ENCODE measurements around the gene DDX25.

Gene DDX25

DNA sequence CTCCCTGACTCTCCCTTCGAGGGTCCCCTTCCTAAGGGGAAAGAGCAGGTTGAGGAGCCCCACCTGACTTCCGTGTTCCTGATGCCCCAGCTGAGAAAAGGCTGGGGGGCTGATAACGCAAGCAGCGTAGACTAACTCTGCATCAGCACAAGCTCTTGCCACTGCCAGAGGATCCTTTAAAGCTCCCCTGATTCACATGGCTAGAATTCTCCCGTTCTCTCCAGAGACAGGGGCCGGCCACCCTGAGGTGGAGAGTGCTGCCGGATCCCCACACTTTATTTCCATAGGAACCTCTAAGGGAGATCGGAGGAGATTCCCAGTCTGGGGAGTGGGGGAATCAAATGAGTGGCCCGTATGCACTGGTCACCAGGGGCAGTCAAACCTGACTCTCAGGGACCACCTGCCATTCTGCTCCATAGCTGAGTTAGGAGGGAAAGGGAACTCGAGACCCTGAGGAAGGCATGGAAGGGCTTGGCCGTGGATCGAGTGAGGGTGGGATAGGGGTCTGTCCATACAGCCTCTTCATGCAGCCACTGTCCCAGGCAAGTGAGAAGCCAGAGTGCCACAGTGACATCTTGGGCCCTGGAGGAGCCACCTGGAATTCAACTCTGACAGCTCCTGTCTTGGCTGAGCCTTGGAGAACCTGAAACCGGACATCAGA is 40.2 kb downstream of the DDX25 start:
- no peaks in the 10 kb centered on the region for H3K9me3 ChIP-seq (ENCODE audit: control insufficient read depth in 2 of 2, low read length in 2 of 2)
- no peaks in the 10 kb centered on the region for H3K27me3 ChIP-seq (ENCODE audit: control insufficient read depth in 2 of 2, insufficient read depth in 2 of 2, low read length in 2 of 2)
- H3K4me3 ChIP-seq (ENCODE audit: low read length in 2 of 2) = no peak overlapping the region
- H3K9ac ChIP-seq (ENCODE audit: low read depth in 1 of 2, low read length in 2 of 2) = no peak overlapping the region
- H3K36me3 ChIP-seq (ENCODE audit: control insufficient read depth in 2 of 2, insufficient read depth in 2 of 2, low read length in 2 of 2) = no peaks in the 10 kb centered on the region
- H3K27ac ChIP-seq (ENCODE audit: low read depth in 2 of 2, low read length in 2 of 2) = no peak overlapping the region
- H3K4me1 ChIP-seq (ENCODE audit: control insufficient read depth in 2 of 2, insufficient read depth in 2 of 2, low read length in 2 of 2) = no peaks in the 10 kb centered on the region

DNA sequence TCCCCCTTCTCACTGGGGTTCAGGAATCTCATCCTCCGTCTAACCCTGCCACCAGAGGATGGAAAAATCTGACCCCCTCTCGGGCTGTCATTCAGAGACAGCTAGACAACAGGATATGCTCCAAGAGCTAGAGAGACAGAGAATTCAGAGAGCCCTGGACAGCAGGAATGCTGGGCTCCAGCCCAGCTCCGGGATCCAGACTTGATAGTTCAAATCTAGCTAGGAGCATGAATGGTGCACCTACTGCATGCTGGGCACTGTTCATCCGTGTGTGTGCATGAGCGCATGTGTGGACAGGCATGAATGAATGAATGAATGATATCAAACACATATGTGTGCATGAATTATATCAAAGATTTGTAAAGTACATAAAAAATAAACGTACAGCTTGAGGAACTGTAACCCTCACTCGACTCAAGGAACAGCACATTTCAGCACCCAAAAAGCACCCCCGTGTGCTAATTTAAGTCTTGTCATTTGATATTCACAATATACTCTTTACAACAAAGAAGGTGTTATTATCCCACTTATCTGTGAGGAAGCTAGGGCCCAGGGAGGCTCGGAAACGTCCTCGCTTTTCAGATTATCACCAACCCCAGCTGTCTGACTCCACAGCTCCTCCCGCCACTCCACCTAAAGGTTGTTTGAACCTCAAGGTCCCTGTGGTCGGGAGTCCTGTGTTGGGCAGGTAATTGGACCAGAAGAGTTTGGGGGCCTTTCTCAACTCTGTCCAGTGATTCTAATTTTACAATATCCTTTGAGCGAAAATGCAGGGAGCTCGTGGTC is 40.9 kb downstream of the DDX25 start:
- H3K36me3 ChIP-seq (ENCODE audit: control insufficient read depth in 2 of 2, insufficient read depth in 2 of 2, low read length in 2 of 2) = no peaks in the 10 kb centered on the region
- no peaks in the 10 kb centered on the region for H3K9me3 ChIP-seq (ENCODE audit: control insufficient read depth in 2 of 2, low read length in 2 of 2)
- H3K4me1 ChIP-seq (ENCODE audit: control insufficient read depth in 2 of 2, insufficient read depth in 2 of 2, low read length in 2 of 2) = no peaks in the 10 kb centered on the region
- H3K4me3 ChIP-seq (ENCODE audit: low read length in 2 of 2) = no peak overlapping the region
- no peak overlapping the region for H3K27ac ChIP-seq (ENCODE audit: low read depth in 2 of 2, low read length in 2 of 2)
- H3K27me3 ChIP-seq (ENCODE audit: control insufficient read depth in 2 of 2, insufficient read depth in 2 of 2, low read length in 2 of 2) = no peaks in the 10 kb centered on the region
- H3K9ac ChIP-seq (ENCODE audit: low read depth in 1 of 2, low read length in 2 of 2) = no peak overlapping the region

DNA sequence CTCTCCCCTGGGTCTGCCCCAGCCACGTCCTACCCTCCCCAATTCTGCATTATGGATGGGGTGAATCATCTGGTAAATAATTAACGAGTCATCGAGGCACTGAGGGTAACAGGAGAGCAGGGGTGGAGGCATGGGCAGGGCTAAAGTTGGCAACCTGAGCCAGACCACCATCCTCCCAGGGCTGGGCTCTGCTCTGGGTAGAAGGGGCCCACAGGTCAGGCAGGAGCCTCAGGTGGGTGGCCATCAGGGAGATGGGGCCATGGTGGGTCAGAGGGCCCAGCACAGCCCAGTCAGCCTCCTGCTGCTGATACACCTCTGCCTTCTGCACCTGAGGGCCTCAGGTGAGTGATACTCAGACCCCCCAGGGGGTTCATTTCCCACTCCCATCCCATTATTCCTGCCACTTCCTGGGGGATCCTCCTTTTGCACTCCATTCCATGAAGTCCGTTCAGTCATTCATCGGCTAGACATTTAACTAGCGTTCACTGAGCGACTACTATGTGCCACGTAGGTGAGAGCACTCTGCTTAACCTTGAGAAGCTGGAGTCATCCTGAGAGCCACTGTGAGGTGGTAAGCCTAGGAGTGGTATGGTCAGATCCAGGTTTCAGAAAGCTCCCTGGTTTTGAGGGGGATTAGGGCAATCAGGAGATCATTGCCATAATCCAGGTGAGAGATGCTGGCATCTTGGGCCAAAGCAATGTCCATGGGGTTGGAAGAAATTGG is 41.7 kb downstream of the DDX25 start, which contains the start of gene VSIG10L2:
VSIG10L2 (plus strand) TSS at position 248 of the 724 bp plus-strand sequence; CDS start at position 260, 12 bp downstream.
- Histone ChIP-seq H3K4me1 (ENCODE audit: control insufficient read depth in 2 of 2, insufficient read depth in 2 of 2, low read length in 2 of 2) (no peaks in the 10 kb centered on the region), H3K27ac (ENCODE audit: low read depth in 2 of 2, low read length in 2 of 2) (no peak within 1 kb of the TSS), H3K4me3 (ENCODE audit: low read length in 2 of 2) (no peak within 1 kb of the TSS), H3K9ac (ENCODE audit: low read depth in 1 of 2, low read length in 2 of 2) (no peak within 1 kb of the TSS), H3K9me3 (ENCODE audit: control insufficient read depth in 2 of 2, low read length in 2 of 2) (no peaks in the 10 kb centered on the region), H3K36me3 (ENCODE audit: control insufficient read depth in 2 of 2, insufficient read depth in 2 of 2, low read length in 2 of 2) (no peaks in the 10 kb centered on the region), H3K27me3 (ENCODE audit: control insufficient read depth in 2 of 2, insufficient read depth in 2 of 2, low read length in 2 of 2) (no peaks in the 10 kb centered on the region)

DNA sequence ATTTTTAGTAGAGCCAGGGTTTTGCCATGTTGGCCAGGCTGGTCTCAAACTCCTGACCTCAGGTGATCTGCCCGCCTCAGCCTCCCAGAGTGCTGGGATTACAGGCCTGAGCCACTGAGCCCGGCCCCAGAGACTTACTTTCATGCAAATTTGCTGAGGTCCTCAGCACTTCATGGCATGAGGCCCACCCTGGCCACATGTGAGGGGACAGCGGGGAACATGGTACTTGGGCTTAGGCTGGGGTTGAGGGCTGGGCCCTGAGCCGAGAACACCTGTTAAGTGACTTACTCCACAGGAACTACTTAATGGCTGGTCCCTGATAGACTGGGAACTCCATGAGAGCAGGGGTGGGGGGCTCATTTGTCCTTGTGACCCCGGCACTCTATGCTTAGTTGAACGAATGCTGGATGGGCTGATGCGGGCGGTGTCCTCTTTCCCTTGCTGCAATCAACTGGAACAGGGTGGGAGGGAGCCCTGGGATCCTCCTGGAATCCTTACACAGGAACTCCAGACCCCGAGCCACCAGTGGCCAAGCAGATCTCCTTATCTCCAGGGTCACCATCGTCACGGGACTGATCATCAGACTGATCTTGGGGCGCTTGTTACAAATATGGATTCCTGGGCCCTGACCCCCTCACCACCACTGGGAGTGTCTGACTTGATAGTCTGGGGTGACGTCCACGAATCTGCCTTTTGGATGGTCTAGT is 42.6 kb downstream of the DDX25 start:
- H3K27me3 ChIP-seq (ENCODE audit: control insufficient read depth in 2 of 2, insufficient read depth in 2 of 2, low read length in 2 of 2) = no peaks in the 10 kb centered on the region
- H3K27ac ChIP-seq (ENCODE audit: low read depth in 2 of 2, low read length in 2 of 2) = no peak overlapping the region
- H3K9me3 ChIP-seq (ENCODE audit: control insufficient read depth in 2 of 2, low read length in 2 of 2) = no peaks in the 10 kb centered on the region
- H3K4me3 ChIP-seq (ENCODE audit: low read length in 2 of 2) = no peak overlapping the region
- no peaks in the 10 kb centered on the region for H3K36me3 ChIP-seq (ENCODE audit: control insufficient read depth in 2 of 2, insufficient read depth in 2 of 2, low read length in 2 of 2)
- no peaks in the 10 kb centered on the region for H3K4me1 ChIP-seq (ENCODE audit: control insufficient read depth in 2 of 2, insufficient read depth in 2 of 2, low read length in 2 of 2)
- no peak overlapping the region for H3K9ac ChIP-seq (ENCODE audit: low read depth in 1 of 2, low read length in 2 of 2)

DNA sequence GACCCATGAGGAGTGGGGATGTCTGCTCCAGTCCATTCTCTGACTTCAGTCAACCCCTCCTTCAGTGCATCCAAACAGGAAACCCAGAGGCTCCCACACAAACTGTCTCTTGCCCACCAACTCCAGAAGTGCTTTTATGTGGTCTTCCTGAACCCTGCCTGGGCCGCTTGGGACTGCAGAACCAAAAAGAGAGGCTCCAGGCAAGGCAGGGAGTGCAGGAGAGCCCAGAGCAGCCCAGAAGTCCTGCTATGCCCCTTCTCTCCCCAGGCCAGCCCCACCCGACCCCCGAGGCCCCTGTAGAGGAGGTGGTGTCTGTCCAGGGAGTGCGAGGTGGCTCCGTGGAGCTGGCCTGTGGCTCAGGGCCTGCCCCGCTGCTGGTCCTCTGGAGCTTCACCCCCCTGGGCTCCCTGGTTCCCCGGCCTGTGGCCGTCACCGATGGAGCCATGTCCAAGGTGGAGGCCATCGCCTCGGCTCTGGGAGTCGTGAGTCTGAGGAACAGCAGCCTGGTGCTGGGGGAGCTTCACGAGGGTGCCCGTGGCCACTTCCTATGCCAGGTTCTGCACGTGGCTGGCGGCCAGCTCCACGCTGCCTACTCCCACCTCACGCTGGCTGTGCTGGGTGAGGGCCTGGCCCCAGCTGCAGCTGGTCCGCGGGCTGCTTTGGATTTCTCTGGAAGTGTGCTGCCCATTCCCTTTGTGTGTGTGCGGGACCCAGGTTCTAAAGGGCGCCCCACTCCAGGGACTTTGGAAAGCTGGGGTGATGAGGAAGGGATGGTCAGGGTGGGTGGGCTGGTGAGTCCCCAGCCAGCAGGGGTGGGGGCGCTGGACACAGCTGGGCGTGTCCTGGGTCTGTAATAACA is 43.3 kb downstream of the DDX25 start:
- no peaks in the 10 kb centered on the region for H3K27me3 ChIP-seq (ENCODE audit: control insufficient read depth in 2 of 2, insufficient read depth in 2 of 2, low read length in 2 of 2)
- no peak overlapping the region for H3K27ac ChIP-seq (ENCODE audit: low read depth in 2 of 2, low read length in 2 of 2)
- H3K36me3 ChIP-seq (ENCODE audit: control insufficient read depth in 2 of 2, insufficient read depth in 2 of 2, low read length in 2 of 2) = no peaks in the 10 kb centered on the region
- H3K4me3 ChIP-seq (ENCODE audit: low read length in 2 of 2) = no peak overlapping the region
- peaks cover 0 to under 1% of the 10 kb centered on the region in 2 donors for H3K4me1 ChIP-seq (ENCODE audit: control insufficient read depth in 2 of 2, insufficient read depth in 2 of 2, low read length in 2 of 2)
- H3K9me3 ChIP-seq (ENCODE audit: control insufficient read depth in 2 of 2, low read length in 2 of 2) = no peaks in the 10 kb centered on the region
- H3K9ac ChIP-seq (ENCODE audit: low read depth in 1 of 2, low read length in 2 of 2) = no peak overlapping the region

DNA sequence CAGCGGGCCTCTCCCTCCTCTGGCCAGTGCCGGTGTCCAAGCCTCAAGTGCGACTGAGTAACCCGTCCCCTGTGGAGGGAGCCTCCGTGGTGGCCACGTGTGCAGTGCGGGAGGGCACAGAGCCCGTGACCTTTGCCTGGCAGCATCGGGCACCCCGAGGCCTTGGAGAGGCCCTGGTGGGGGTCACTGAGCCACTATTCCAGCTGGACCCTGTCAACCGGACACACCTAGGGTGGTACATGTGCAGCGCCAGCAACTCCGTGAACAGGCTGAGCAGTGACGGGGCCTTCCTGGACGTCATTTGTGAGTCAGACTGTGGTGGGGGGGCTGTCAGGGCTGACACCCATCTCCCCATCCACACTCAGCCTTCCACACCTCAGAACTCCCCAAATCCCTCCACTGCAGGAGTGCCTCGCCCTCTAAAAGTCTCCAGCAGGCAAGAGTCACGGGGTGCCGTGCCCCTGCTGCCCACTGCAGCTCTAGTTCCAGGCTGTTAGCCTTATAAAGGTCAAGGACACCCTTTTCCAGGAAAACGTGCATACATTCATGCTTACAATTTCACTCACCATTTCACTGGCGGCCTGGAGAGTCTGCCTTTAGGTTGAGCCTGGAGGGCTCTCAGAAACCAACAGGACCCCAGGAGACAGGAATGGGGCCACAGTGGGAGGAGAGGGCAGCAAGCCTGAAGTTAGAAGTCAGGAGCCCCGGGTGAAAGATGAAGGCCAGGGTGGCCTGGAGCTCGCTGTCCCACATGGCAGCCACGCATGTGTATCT is 44.2 kb downstream of the DDX25 start:
- Histone ChIP-seq H3K27me3 (ENCODE audit: control insufficient read depth in 2 of 2, insufficient read depth in 2 of 2, low read length in 2 of 2) (no peaks in the 10 kb centered on the region), H3K4me1 (ENCODE audit: control insufficient read depth in 2 of 2, insufficient read depth in 2 of 2, low read length in 2 of 2) (peaks cover 0 to 4% of the 10 kb centered on the region in 2 donors), H3K36me3 (ENCODE audit: control insufficient read depth in 2 of 2, insufficient read depth in 2 of 2, low read length in 2 of 2) (no peaks in the 10 kb centered on the region), H3K9ac (ENCODE audit: low read depth in 1 of 2, low read length in 2 of 2) (no peak overlapping the region), H3K9me3 (ENCODE audit: control insufficient read depth in 2 of 2, low read length in 2 of 2) (no peaks in the 10 kb centered on the region), H3K4me3 (ENCODE audit: low read length in 2 of 2) (no peak overlapping the region), H3K27ac (ENCODE audit: low read depth in 2 of 2, low read length in 2 of 2) (no peak overlapping the region)

DNA sequence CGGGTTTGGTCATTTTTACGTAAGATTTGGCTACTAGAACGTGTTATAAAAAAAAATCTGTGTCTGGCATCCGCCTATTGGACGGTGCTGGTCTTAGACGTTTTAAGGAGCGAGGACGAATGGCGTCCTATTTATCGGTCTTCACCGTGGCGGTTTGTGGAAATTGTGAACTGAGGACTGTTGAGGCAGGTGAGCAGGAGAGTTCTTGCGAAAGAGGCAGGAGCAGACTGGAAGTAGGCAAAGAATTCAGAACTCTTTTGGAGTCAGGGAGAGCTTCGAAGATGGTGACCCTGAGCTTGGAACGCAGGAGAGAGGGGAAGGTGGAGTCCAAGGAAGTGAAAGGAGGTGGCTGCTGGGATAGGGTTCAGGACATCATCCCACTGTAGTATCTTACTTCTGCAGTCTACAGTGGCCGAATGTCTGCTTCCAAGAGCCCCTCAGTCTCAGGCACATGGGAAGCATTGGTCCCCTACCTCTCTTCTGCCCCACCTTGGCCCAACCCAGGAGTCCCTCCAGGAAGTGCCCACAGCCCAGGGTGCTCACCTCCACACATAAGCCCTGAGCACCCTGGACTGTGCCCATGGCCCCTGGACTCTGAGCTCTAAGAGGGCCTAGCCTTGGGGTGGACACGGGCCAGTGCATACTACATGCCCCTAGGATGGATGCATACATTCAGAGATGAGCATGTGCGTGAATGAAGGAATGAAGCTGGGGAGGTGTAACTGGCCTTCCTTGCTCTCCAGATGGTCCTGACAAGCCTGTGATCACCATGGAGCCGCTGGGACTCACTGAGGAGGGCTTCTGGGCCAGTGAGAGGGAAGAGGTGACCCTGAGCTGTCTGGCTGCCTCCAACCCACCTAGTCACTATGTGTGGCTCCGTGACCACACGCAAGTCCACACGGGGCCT is 45.2 kb downstream of the DDX25 start:
- Histone ChIP-seq H3K27me3 (ENCODE audit: control insufficient read depth in 2 of 2, insufficient read depth in 2 of 2, low read length in 2 of 2) (no peaks in the 10 kb centered on the region), H3K9me3 (ENCODE audit: control insufficient read depth in 2 of 2, low read length in 2 of 2) (no peaks in the 10 kb centered on the region), H3K9ac (ENCODE audit: low read depth in 1 of 2, low read length in 2 of 2) (no peak overlapping the region), H3K36me3 (ENCODE audit: control insufficient read depth in 2 of 2, insufficient read depth in 2 of 2, low read length in 2 of 2) (no peaks in the 10 kb centered on the region), H3K4me3 (ENCODE audit: low read length in 2 of 2) (no peak overlapping the region), H3K27ac (ENCODE audit: low read depth in 2 of 2, low read length in 2 of 2) (no peak overlapping the region), H3K4me1 (ENCODE audit: control insufficient read depth in 2 of 2, insufficient read depth in 2 of 2, low read length in 2 of 2) (peaks cover 0 to 4% of the 10 kb centered on the region in 2 donors)

DNA sequence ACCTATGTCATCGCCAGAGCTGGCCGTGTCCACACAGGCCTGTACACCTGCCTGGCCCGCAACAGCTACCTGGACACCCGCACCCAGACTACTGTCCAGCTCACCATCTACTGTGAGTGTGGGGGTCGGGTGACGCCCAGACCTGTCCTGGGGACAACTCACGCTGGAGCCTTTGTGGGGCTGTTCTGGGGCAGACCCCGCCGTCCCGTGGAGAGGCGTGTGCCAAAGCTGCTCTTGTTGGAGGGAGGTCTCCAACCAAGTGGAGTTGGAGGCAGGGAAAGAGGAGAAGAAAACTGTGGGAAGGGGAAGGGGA is 45.8 kb downstream of the DDX25 start:
- H3K4me1 ChIP-seq (ENCODE audit: control insufficient read depth in 2 of 2, insufficient read depth in 2 of 2, low read length in 2 of 2) = peaks cover 0 to 4% of the 10 kb centered on the region in 2 donors
- no peaks in the 10 kb centered on the region for H3K9me3 ChIP-seq (ENCODE audit: control insufficient read depth in 2 of 2, low read length in 2 of 2)
- H3K27ac ChIP-seq (ENCODE audit: low read depth in 2 of 2, low read length in 2 of 2) = no peak overlapping the region

More for the DNA sequence above, 45.8 kb downstream of the DDX25 start:
- H3K4me3 ChIP-seq (ENCODE audit: low read length in 2 of 2) = no peak overlapping the region
- no peaks in the 10 kb centered on the region for H3K36me3 ChIP-seq (ENCODE audit: control insufficient read depth in 2 of 2, insufficient read depth in 2 of 2, low read length in 2 of 2)
- no peaks in the 10 kb centered on the region for H3K27me3 ChIP-seq (ENCODE audit: control insufficient read depth in 2 of 2, insufficient read depth in 2 of 2, low read length in 2 of 2)
- H3K9ac ChIP-seq (ENCODE audit: low read depth in 1 of 2, low read length in 2 of 2) = no peak overlapping the region

Data from mucosa of rectum (tissue), 2 donors.